Endometrium (tissue), 2 donors: ENCODE results near the gene MRPL24.
"Not testable (repeated sequence)": the region's sequence is repeated elsewhere in the genome, so short reads cannot be mapped to it uniquely, and the experiment has no call there.

Source experiments
- FAIRE-seq: peaks from 2 replicates; lab custom pipeline; 2012; peaks lifted over from hg19 to GRCh38; lab: Jason Lieb, UNC
- donor health status: control.
- donor health status: control.

The MRPL24 gene

GRCh38 chr1:156760092-156760795 is 19.4 kb upstream of the MRPL24 start:
- no peak for FAIRE-seq

GRCh38 chr1:156757572-156758253 is 16.8 kb upstream of the MRPL24 start:
- FAIRE-seq = not testable (repeated sequence)

- FAIRE-seq = no peak
These were observed 15.5 kb upstream of the MRPL24 start for GRCh38 chr1:156756355-156756754.

- no peak for FAIRE-seq
These were observed 14.7 kb upstream of the MRPL24 start for GRCh38 chr1:156755527-156755950.

GRCh38 chr1:156754219-156754618 is 13.3 kb upstream of the MRPL24 start:
- no peak for FAIRE-seq

- no peak for FAIRE-seq
These were observed 12.1 kb upstream of the MRPL24 start for GRCh38 chr1:156752843-156753482.

GRCh38 chr1:156751757-156752481 is 11.0 kb upstream of the MRPL24 start:
- no peak for FAIRE-seq

- no peak for FAIRE-seq
These were observed 10.5 kb upstream of the MRPL24 start, which contains the start of gene HDGF for GRCh38 chr1:156751451-156751756. Gene HDGF (minus strand): TSS chr1:156751675. CDS start chr1:156751429, 246 bp downstream.

- FAIRE-seq = no peak
These were observed 10.0 kb upstream of the MRPL24 start for GRCh38 chr1:156750711-156751450.

GRCh38 chr1:156750191-156750672 is 9.3 kb upstream of the MRPL24 start:
- no peak for FAIRE-seq

- FAIRE-seq = no peak
These were observed 8.7 kb upstream of the MRPL24 start for GRCh38 chr1:156749419-156750118.

- FAIRE-seq = no peak
These were observed 8.0 kb upstream of the MRPL24 start for GRCh38 chr1:156748670-156749418.

GRCh38 chr1:156747742-156748669 is 7.1 kb upstream of the MRPL24 start:
- FAIRE-seq = no peak

- no peak for FAIRE-seq
These were observed 6.1 kb upstream of the MRPL24 start for GRCh38 chr1:156746728-156747631.

GRCh38 chr1:156746406-156746727 is 5.5 kb upstream of the MRPL24 start:
- no peak for FAIRE-seq

GRCh38 chr1:156745881-156746280 is 5.0 kb upstream of the MRPL24 start:
- no peak for FAIRE-seq

GRCh38 chr1:156744786-156745419 is 4.0 kb upstream of the MRPL24 start:
- FAIRE-seq = no peak

GRCh38 chr1:156744344-156744743 is 3.5 kb upstream of the MRPL24 start:
- FAIRE-seq = no peak
